ENCODE measurements around the gene ZNF761. TPM values are rescaled to one million over a fixed set of nuclear protein-coding genes. Genes with fewer than 3 reads are reported as not detected.
"Not testable (repeated sequence)": the region's sequence is repeated elsewhere in the genome, so short reads cannot be mapped to it uniquely, and the experiment has no call there.

The ZNF761 gene
- total RNA-seq, 1 donor from 2014 or later = 15.3 TPM

DNA sequence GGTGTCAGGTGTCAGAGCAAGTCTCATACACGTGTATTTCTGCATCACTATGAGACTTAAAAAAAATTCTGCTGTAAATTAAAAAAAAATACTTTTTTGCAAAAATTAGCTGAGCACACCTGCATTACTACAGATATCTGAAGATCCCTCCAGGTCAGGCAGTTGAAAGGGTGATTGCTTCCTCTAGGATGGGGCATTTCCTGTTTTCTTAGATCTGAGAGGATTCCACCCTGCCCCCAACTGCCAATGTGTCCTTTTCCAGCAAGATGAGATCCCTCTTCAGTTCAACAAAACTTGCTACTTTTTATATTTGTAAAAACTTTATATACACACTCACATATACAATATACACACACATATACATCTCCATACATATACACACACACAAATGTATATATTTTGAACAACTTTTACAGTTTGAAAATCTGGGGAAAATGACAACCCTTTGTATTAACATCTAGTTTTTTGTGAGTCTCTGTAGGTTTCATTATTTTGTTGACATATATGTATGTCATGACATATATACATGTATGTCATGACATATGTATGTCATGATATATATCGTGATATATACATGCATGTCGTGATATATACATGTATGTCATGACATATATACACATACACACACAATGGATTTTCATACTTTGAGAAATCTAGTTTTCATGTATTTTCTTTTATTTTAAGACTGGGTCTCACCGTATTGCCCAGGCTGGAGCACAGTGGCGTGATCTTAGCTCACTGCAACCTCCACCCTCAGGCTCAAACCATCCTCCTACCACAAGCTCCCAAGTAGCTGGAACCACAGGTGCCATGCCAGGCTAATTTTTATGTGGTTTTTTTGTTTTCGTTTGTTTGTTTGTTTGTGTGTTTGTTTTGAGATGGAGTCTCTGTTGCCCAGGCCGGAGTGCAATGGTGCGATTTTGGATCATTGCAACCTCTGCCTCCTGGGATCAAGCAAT lies 53.5 kb downstream of the ZNF761 start:
- DNase-seq (ENCODE audit: extremely low spot score, unreplicated experiment) = no peak
- Mint-ChIP-seq H3K36me3 (peaks cover 54% of the 10 kb centered on the region), H3K4me1 (ENCODE audit: unreplicated experiment) (no peaks in the 10 kb centered on the region), H3K4me3 (no peak overlapping the region), H3K27me3 (no peaks in the 10 kb centered on the region), H3K27ac (no peak overlapping the region), H3K9me3 (peaks cover 12% of the 10 kb centered on the region)
- no peak for TF ChIP-seq CTCF (conservative IDR thresholded peaks at IDR 0.05)

GRCh38 chr19:53492153-53492552 lies 60.4 kb downstream of the ZNF761 start:
- Mint-ChIP-seq H3K4me1 (ENCODE audit: unreplicated experiment) (no peaks in the 10 kb centered on the region), H3K27ac (no peak overlapping the region), H3K9me3 (peaks cover 17% of the 10 kb centered on the region), H3K36me3 (peaks cover 54% of the 10 kb centered on the region), H3K4me3 (no peak overlapping the region), H3K27me3 (no peaks in the 10 kb centered on the region)
- no peak for DNase-seq (ENCODE audit: extremely low spot score, unreplicated experiment)
- TF ChIP-seq CTCF (conservative IDR thresholded peaks at IDR 0.05) = no peak

DNA sequence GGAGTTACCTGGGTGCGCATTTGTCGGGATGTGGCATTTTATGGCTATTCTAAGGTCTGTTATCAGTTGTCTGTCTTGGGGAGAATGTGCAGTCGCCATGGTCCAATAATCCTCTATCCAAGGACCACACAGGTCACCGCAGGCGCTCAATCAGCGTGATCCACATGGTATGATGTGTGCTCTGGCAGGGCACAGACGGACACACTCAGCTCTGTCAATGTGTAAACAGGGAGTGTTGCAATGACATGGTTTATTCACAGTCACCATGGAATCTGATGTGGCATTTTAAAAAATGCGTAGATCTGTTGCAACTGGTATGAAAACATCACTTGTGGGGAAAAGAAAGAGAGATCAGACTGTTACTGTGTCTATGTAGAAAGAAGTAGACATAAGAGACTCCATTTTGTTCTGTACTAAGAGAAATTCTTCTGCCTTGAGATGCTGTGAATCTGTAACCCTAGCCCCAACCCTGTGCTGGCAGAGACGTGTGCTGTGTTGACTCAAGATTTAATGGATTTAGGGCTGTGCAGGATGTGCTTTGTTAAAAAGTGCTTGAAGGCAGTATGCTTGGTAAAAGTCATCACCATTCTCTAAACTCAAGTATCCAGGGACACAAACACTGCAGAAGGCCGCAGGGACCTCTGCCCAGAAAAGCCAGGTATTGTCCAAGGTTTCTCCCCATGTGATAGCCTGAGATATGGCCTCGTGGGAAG lies 65.7 kb downstream of the ZNF761 start:
- Mint-ChIP-seq H3K36me3 (peaks cover 17% of the 10 kb centered on the region), H3K27ac (peak overlapping the region; percentile 1)
- H3K27me3 Mint-ChIP-seq; H3K9me3 Mint-ChIP-seq; H3K4me1 Mint-ChIP-seq (ENCODE audit: unreplicated experiment); H3K4me3 Mint-ChIP-seq; DNase-seq (ENCODE audit: extremely low spot score, unreplicated experiment): not testable (repeated sequence)

- H3K27ac Mint-ChIP-seq; H3K27me3 Mint-ChIP-seq; H3K4me1 Mint-ChIP-seq (ENCODE audit: unreplicated experiment); DNase-seq (ENCODE audit: extremely low spot score, unreplicated experiment); H3K4me3 Mint-ChIP-seq; H3K9me3 Mint-ChIP-seq: not testable (repeated sequence)
- peaks cover 12% of the 10 kb centered on the region for H3K36me3 Mint-ChIP-seq
Measured at GRCh38 chr19:53498024-53498395, 66.2 kb downstream of the ZNF761 start.

DNA sequence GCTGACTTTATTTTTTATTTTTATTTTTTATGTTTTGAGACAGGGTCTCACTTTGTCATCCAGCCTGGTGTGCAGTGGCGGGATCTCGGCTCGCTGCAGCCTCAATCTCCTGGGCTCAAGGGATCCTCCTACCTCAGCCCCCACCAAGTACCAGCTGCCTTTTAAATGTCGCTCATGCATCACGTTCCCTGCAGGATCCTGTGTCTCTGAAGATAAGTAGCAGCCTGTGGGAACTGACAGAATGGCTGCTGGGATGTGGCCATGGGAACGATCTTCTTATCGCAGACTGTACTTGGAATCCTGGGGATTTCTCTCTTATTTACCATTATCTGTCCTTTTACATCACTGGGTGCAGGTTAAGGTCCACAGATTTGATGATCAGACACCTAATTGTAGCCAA lies 71.4 kb downstream of the ZNF761 start:
- peak overlapping the region; percentile 36 for H3K4me3 Mint-ChIP-seq
- peaks cover 15% of the 10 kb centered on the region for H3K4me1 Mint-ChIP-seq (ENCODE audit: unreplicated experiment)
- not testable (repeated sequence) for H3K36me3 Mint-ChIP-seq; H3K9me3 Mint-ChIP-seq; H3K27me3 Mint-ChIP-seq; H3K27ac Mint-ChIP-seq; DNase-seq (ENCODE audit: extremely low spot score, unreplicated experiment)

GRCh38 chr19:53503671-53504364 lies 72.0 kb downstream of the ZNF761 start:
- H3K27me3 Mint-ChIP-seq; H3K36me3 Mint-ChIP-seq; H3K27ac Mint-ChIP-seq; DNase-seq (ENCODE audit: extremely low spot score, unreplicated experiment); H3K9me3 Mint-ChIP-seq: not testable (repeated sequence)
- peak overlapping the region; percentile 69 for H3K4me3 Mint-ChIP-seq
- peaks cover 15% of the 10 kb centered on the region for H3K4me1 Mint-ChIP-seq (ENCODE audit: unreplicated experiment)

GRCh38 chr19:53504365-53504703 lies 72.5 kb downstream of the ZNF761 start:
- H3K27ac Mint-ChIP-seq; DNase-seq (ENCODE audit: extremely low spot score, unreplicated experiment); H3K9me3 Mint-ChIP-seq; H3K36me3 Mint-ChIP-seq; H3K27me3 Mint-ChIP-seq: not testable (repeated sequence)
- Mint-ChIP-seq H3K4me3 (peak overlapping the region; percentile 69), H3K4me1 (ENCODE audit: unreplicated experiment) (peaks cover 15% of the 10 kb centered on the region)
- TF ChIP-seq CTCF (conservative IDR thresholded peaks at IDR 0.05) = peak; percentile 44
